ENCODE results near the gene PGAM1. TPM values are rescaled to one million over a fixed set of nuclear protein-coding genes. Genes with fewer than 3 reads are reported as not detected.

The PGAM1 gene
- polyA plus RNA-seq, 1 donor from 2014 or later = 192 TPM

- peak overlapping the region; percentile 44 to 93 (median 75) for H3K27ac Mint-ChIP-seq
- H3K4me1 Mint-ChIP-seq = peaks cover 12 to 21% (median 19%) of the 10 kb centered on the region in 3 donors
- H3K36me3 Mint-ChIP-seq = peaks cover 2% of the 10 kb centered on the region
- H3K27me3 Mint-ChIP-seq = no peaks in the 10 kb centered on the region
- peak overlapping the region in 2 of 4 donors; percentile 60 to 72 for H3K4me3 Mint-ChIP-seq
- no peaks in the 10 kb centered on the region for H3K9me3 Mint-ChIP-seq
Observed at GRCh38 chr10:97428572-97428981, 2.6 kb downstream of the PGAM1 start.

- Mint-ChIP-seq H3K4me1 (peaks cover 0 to 2% (median 0%) of the 10 kb centered on the region in 3 donors), H3K4me3 (no peak overlapping the region), H3K27me3 (no peaks in the 10 kb centered on the region), H3K36me3 (peaks cover 3% of the 10 kb centered on the region), H3K27ac (no peak overlapping the region), H3K9me3 (no peaks in the 10 kb centered on the region)
Observed at GRCh38 chr10:97434055-97434454, 8.1 kb downstream of the PGAM1 start.

GRCh38 chr10:97434557-97434956, 8.6 kb downstream of the PGAM1 start:
- H3K27ac Mint-ChIP-seq = peak overlapping the region in 1 of 3 donors; percentile 53
- no peak overlapping the region for H3K4me3 Mint-ChIP-seq
- no peaks in the 10 kb centered on the region for H3K27me3 Mint-ChIP-seq
- no peaks in the 10 kb centered on the region for H3K4me1 Mint-ChIP-seq
- no peaks in the 10 kb centered on the region for H3K9me3 Mint-ChIP-seq
- peaks cover 4% of the 10 kb centered on the region for H3K36me3 Mint-ChIP-seq

- H3K9me3 Mint-ChIP-seq = no peaks in the 10 kb centered on the region
- peaks cover 5% of the 10 kb centered on the region for H3K36me3 Mint-ChIP-seq
- no peak overlapping the region for H3K4me3 Mint-ChIP-seq
- no peaks in the 10 kb centered on the region for H3K27me3 Mint-ChIP-seq
- peak overlapping the region in 1 of 3 donors; percentile 80 for H3K27ac Mint-ChIP-seq
- H3K4me1 Mint-ChIP-seq = no peaks in the 10 kb centered on the region
Observed at GRCh38 chr10:97435211-97435610, 9.2 kb downstream of the PGAM1 start.

- Mint-ChIP-seq H3K36me3 (peaks cover 5% of the 10 kb centered on the region), H3K9me3 (no peaks in the 10 kb centered on the region), H3K4me1 (peaks cover 20 to 24% (median 21%) of the 10 kb centered on the region in 3 donors), H3K4me3 (peak overlapping the region in 1 of 4 donors; percentile 35), H3K27ac (peak overlapping the region in 1 of 3 donors; percentile 71), H3K27me3 (no peaks in the 10 kb centered on the region)
Observed at GRCh38 chr10:97442277-97442676, 16.3 kb downstream of the PGAM1 start.

- peaks cover 20 to 35% (median 28%) of the 10 kb centered on the region in 3 donors for H3K4me1 Mint-ChIP-seq
- no peaks in the 10 kb centered on the region for H3K9me3 Mint-ChIP-seq
- H3K27ac Mint-ChIP-seq = peak overlapping the region in 1 of 3 donors; percentile 63
- no peaks in the 10 kb centered on the region for H3K27me3 Mint-ChIP-seq
- H3K36me3 Mint-ChIP-seq = peaks cover 5% of the 10 kb centered on the region
- peak overlapping the region in 2 of 4 donors; percentile 2 to 99 for H3K4me3 Mint-ChIP-seq
Observed at GRCh38 chr10:97444212-97444611, 18.2 kb downstream of the PGAM1 start.

- Mint-ChIP-seq H3K27me3 (no peaks in the 10 kb centered on the region), H3K27ac (peak overlapping the region; percentile 90 to 96 (median 93))
Observed at GRCh38 chr10:97445357-97445721, 19.3 kb downstream of the PGAM1 start.

GRCh38 chr10:97445722-97446639, 20.0 kb downstream of the PGAM1 start, which contains the start of the genes EXOSC1 and ZDHHC16:
EXOSC1 (minus strand) TSS chr10:97446006; CDS start chr10:97445985, 21 bp downstream.
ZDHHC16 (plus strand) TSS chr10:97446175; CDS start chr10:97451676, 5,501 bp downstream.
- Mint-ChIP-seq H3K4me1 (peaks cover 23 to 41% (median 31%) of the 10 kb centered on the region in 3 donors), H3K27me3 (no peaks in the 10 kb centered on the region), H3K27ac (peak within 1 kb of the TSS; percentile 90 to 96 (median 93)), H3K4me3 (peak within 1 kb of the TSS; percentile 99 to 100 (median 99)), H3K9me3 (no peaks in the 10 kb centered on the region), H3K36me3 (peaks cover 3% of the 10 kb centered on the region)

More at GRCh38 chr10:97445357-97445721, 19.3 kb downstream of the PGAM1 start:
- Mint-ChIP-seq H3K9me3 (no peaks in the 10 kb centered on the region), H3K4me3 (peak overlapping the region; percentile 99 to 100 (median 99)), H3K4me1 (peaks cover 23 to 36% (median 28%) of the 10 kb centered on the region in 3 donors), H3K36me3 (peaks cover 3% of the 10 kb centered on the region)

- H3K27ac Mint-ChIP-seq = peak overlapping the region in 2 of 3 donors; percentile 74 to 85
- no peaks in the 10 kb centered on the region for H3K9me3 Mint-ChIP-seq
- peaks cover 3% of the 10 kb centered on the region for H3K36me3 Mint-ChIP-seq
- no peaks in the 10 kb centered on the region for H3K27me3 Mint-ChIP-seq
- peaks cover 8 to 27% (median 17%) of the 10 kb centered on the region in 3 donors for H3K4me1 Mint-ChIP-seq
- H3K4me3 Mint-ChIP-seq = peak overlapping the region in 1 of 4 donors; percentile 59
Observed at GRCh38 chr10:97450828-97451227, 24.8 kb downstream of the PGAM1 start.

GRCh38 chr10:97451605-97452004, 25.6 kb downstream of the PGAM1 start:
- Mint-ChIP-seq H3K27me3 (no peaks in the 10 kb centered on the region), H3K36me3 (no peaks in the 10 kb centered on the region), H3K4me3 (no peak overlapping the region), H3K27ac (no peak overlapping the region), H3K4me1 (peaks cover 3 to 22% (median 11%) of the 10 kb centered on the region in 3 donors), H3K9me3 (no peaks in the 10 kb centered on the region)

- H3K4me3 Mint-ChIP-seq = no peak overlapping the region
- H3K27ac Mint-ChIP-seq = no peak overlapping the region
- H3K36me3 Mint-ChIP-seq = no peaks in the 10 kb centered on the region
- no peaks in the 10 kb centered on the region for H3K27me3 Mint-ChIP-seq
- H3K9me3 Mint-ChIP-seq = no peaks in the 10 kb centered on the region
- peaks cover 3 to 17% (median 11%) of the 10 kb centered on the region in 3 donors for H3K4me1 Mint-ChIP-seq
Observed at GRCh38 chr10:97452352-97452751, 26.4 kb downstream of the PGAM1 start.

GRCh38 chr10:97454330-97455036, 28.5 kb downstream of the PGAM1 start:
- H3K27me3 Mint-ChIP-seq = no peaks in the 10 kb centered on the region
- peak overlapping the region in 1 of 3 donors; percentile 54 for H3K27ac Mint-ChIP-seq
- peak overlapping the region in 1 of 4 donors; percentile 25 for H3K4me3 Mint-ChIP-seq
- H3K9me3 Mint-ChIP-seq = no peaks in the 10 kb centered on the region
- H3K4me1 Mint-ChIP-seq = peaks cover 3 to 6% (median 4%) of the 10 kb centered on the region in 3 donors
- H3K36me3 Mint-ChIP-seq = peaks cover 4% of the 10 kb centered on the region

GRCh38 chr10:97456034-97456685, 30.2 kb downstream of the PGAM1 start:
- Mint-ChIP-seq H3K9me3 (no peaks in the 10 kb centered on the region), H3K27ac (no peak overlapping the region), H3K27me3 (no peaks in the 10 kb centered on the region), H3K4me3 (no peak overlapping the region), H3K36me3 (peaks cover 4% of the 10 kb centered on the region), H3K4me1 (no peaks in the 10 kb centered on the region)

GRCh38 chr10:97456686-97457065, 30.7 kb downstream of the PGAM1 start:
- Mint-ChIP-seq H3K4me3 (no peak overlapping the region), H3K9me3 (no peaks in the 10 kb centered on the region), H3K4me1 (no peaks in the 10 kb centered on the region), H3K36me3 (peaks cover 4% of the 10 kb centered on the region), H3K27ac (peak overlapping the region in 1 of 3 donors; percentile 84), H3K27me3 (no peaks in the 10 kb centered on the region)

All from IgD-negative memory B cell (primary cell).